Measurements from ENCODE around the gene ST7.

Gene ST7

DNA sequence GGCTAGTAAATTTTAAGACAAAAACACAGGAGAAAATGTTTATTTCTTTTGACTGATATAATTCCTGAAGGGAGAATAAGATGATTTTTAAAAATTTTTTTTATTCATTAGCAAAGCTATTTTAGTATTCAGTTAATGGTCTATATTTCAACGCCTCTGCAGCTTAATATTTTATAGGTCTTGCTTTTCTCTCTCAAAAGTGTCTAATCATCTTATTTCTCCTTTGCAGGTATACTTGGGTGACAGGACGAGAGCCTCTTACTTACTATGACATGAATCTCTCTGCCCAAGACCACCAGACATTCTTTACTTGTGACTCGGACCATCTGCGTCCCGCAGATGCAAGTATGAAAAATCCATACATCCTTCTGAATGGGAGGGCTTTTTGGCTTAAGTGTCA lies 177.0 kb downstream of the ST7 start:
- ChIA-PET CTCF (interaction anchor here (0.7 to 3.4 kb wide), 11 partner anchors 10 to 201 kb away, joined by 3 to 34 read pairs (median 3); no protein-coding TSS in a partner anchor), POLR2A (no interaction called here)
- TF ChIP-seq CTCF (IDR thresholded peaks at IDR 0.05; ENCODE audit: insufficient read depth, low read length, missing control alignments), result no peak
- DNase-seq (ENCODE audit: low read depth, low spot score), result no peak
- H3K4me3 ChIP-seq (ENCODE audit: low read depth, low read length), result no peak overlapping the region

GRCh38 chr7:117132321-117133120 lies 179.2 kb downstream of the ST7 start:
- CTCF ChIA-PET, result interaction anchor here (0.9 to 3.4 kb wide), 3 partner anchors 11 to 146 kb away, joined by 3 to 34 read pairs (median 6); no protein-coding TSS in a partner anchor
- POLR2A ChIA-PET, result no interaction called here
- peak; percentile 75 for DNase-seq (ENCODE audit: low read depth, low spot score)
- no peak overlapping the region for H3K4me3 ChIP-seq (ENCODE audit: low read depth, low read length)
- no peak for TF ChIP-seq CTCF (IDR thresholded peaks at IDR 0.05; ENCODE audit: insufficient read depth, low read length, missing control alignments)

DNA sequence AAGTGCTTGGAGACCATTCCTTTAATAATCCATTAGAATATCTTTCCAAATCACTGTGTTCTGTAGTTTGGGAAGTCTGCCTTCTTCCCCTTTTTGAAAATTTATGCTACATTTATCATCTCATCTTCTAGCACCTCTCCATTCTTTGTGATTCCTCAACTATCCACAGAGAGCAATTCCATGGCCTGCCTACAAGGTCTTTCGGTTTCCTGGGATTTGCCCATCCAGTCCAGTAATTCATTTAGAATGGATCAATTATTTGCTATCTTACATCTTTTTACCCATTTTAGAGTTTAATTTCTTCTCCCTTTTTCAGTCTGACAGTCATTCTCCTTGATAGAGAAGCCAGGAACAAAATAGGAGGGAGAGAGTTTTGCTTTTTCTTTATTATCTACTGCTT lies 179.8 kb downstream of the ST7 start:
- POLR2A ChIA-PET, result no interaction called here
- no peak for TF ChIP-seq CTCF (IDR thresholded peaks at IDR 0.05; ENCODE audit: insufficient read depth, low read length, missing control alignments)
- CTCF ChIA-PET, result interaction anchor here (2.7 kb wide), 1 partner anchor 24 kb away, joined by 6 read pairs; no protein-coding TSS in a partner anchor

GRCh38 chr7:117134411-117134810 lies 181.1 kb downstream of the ST7 start:
- DNase-seq (ENCODE audit: low read depth, low spot score), result no peak
- H3K4me3 ChIP-seq (ENCODE audit: low read depth, low read length), result no peak overlapping the region
- POLR2A ChIA-PET, result no interaction called here
- no peak for TF ChIP-seq CTCF (IDR thresholded peaks at IDR 0.05; ENCODE audit: insufficient read depth, low read length, missing control alignments)
- CTCF ChIA-PET, result interaction anchor here (0.7 to 4.0 kb wide), 8 partner anchors 8 to 246 kb away, joined by 3 to 29 read pairs (median 6); no protein-coding TSS in a partner anchor

More for the DNA sequence above, 179.8 kb downstream of the ST7 start:
- DNase-seq (ENCODE audit: low read depth, low spot score), result no peak
- no peak overlapping the region for H3K4me3 ChIP-seq (ENCODE audit: low read depth, low read length)

DNA sequence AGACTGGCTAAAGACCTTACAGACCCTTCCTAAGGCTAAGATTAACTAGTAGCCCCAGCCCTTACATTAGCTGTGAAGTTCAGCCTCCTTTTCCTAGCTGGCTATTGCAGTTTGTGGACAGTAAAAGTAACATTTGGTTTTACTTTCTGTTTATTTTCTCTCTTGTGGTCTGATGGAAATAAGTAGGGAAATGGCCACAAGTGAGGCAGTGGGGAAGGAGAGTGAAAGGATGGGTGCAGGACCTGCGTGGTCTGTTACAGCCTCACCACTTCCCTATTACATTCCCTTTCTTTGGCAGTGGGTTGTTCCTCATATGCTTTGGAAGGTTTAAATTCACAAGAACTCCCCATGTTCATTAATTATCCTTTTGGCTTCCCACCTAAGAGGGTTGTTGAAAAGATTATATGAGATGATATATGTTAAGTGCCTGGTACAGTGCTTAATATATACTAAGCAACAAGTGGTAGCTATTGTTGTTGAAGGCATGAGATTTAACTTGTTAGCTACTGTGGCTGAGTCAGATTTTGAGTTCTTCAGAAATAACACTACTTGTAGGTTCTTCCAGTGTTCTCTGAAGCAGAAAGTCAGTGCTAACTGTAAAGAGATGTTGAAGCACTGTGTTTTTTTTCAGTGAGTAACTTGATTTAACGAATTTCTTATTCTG lies 181.7 kb downstream of the ST7 start:
- H3K4me3 ChIP-seq (ENCODE audit: low read depth, low read length), result no peak overlapping the region
- DNase-seq (ENCODE audit: low read depth, low spot score), result no peak
- CTCF ChIA-PET, result interaction anchor here (0.5 to 4.0 kb wide), 10 partner anchors 9 to 246 kb away, joined by 3 to 29 read pairs (median 6); no protein-coding TSS in a partner anchor
- POLR2A ChIA-PET, result no interaction called here
- no peak for TF ChIP-seq CTCF (IDR thresholded peaks at IDR 0.05; ENCODE audit: insufficient read depth, low read length, missing control alignments)

DNA sequence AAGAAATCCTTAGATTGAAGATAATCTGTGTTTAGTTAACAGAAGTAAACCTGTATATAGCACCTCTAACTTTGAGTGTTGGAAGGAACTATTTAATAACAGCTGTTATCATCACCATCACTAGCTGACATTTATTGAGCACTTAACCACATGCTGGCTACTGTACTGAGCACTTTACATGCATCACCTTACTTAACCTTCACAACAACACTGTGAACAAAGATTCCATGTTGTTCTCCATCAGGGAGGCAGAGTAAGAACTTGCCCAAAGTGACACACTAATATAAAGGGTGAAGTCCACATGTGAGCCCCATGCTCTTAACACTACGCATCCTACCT lies 182.2 kb downstream of the ST7 start:
- CTCF ChIA-PET, result interaction anchor here (0.5 to 4.0 kb wide), 9 partner anchors 9 to 245 kb away, joined by 3 to 29 read pairs (median 6); no protein-coding TSS in a partner anchor
- no peak for DNase-seq (ENCODE audit: low read depth, low spot score)
- TF ChIP-seq CTCF (IDR thresholded peaks at IDR 0.05; ENCODE audit: insufficient read depth, low read length, missing control alignments), result no peak
- H3K4me3 ChIP-seq (ENCODE audit: low read depth, low read length), result no peak overlapping the region
- POLR2A ChIA-PET, result no interaction called here
